ENCODE measurements around the gene PKDCC.
A peak's percentile ranks its signal among the peaks of the same experiment; 100 is the strongest.
"Not testable (repeated sequence)": the region's sequence is repeated elsewhere in the genome, so short reads cannot be mapped to it uniquely, and the experiment has no call there.

PKDCC gene

DNA sequence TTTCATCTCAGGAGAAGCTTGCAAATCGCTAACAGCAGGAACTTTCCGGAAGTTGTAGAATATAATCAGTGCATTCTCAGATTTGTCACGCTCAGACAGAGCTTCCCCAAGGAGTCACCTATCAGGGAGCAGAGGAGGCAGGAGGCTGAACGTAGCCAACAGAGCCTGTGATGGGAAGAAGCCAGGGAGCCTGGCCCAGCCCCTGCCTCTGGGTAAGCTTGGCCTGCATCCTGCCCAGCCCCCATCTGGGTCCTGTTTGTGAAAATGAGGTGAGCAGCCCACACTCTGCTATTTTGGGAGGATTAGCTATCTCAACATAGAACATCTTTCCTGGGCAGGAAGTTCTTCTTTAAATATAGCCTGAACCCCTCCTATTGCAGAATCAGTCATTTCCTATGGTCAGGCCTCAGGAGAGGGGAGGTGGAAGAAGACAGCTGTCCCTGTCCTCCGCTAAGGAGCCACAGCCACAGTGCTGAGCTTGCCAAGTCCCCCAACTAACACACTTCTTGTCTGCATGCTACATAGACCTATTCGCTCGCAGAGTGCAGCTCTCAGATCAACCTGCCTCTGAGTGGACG lies 19.2 kb upstream of the PKDCC start:
- no peak for TF ChIP-seq EZH2 (IDR thresholded peaks at IDR 0.05)
- no peak for TF ChIP-seq FOXP2 (optimal IDR thresholded peaks at IDR 0.05; ENCODE audit: control extremely low read depth, extremely low read length, insufficient read depth)
- no peak for TF ChIP-seq POLR2AphosphoS5 (IDR thresholded peaks at IDR 0.05; ENCODE audit: borderline replicate concordance, low read depth, low read length)
- Histone ChIP-seq H3K9ac (ENCODE audit: insufficient read length) (no peak overlapping the region), H3K4me3 (peak overlapping the region; percentile 18; the same call in 1 of the 2 replicates), H3K9me3 (ENCODE audit: low read depth, low read length) (no peaks in the 10 kb centered on the region), H3K27ac (peak overlapping the region; percentile 87), H3K36me3 (ENCODE audit: insufficient read depth, low read length) (no peaks in the 10 kb centered on the region)
- DNase-seq (ENCODE audit: low read depth, low spot score) = peak; percentile 80

DNA sequence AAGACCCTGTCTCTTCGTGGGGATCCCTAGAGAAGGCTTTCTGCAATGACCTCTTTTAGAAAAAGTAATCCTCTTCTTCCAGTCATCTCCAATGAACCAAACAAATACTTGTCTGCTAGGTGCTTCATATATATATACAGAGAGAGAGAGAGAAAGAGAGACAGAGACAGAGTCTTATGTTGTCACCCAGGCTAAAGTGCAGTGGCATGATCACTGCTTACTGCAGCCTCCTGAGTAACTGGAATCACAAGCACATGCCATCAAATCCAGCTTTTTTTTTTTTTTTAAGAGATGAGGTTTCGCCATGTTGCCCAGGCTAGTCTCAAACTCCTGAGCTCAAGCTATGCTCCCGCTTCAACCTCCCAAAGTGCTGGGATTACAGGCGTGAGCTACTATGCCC lies 18.6 kb upstream of the PKDCC start:
- TF ChIP-seq EZH2 (IDR thresholded peaks at IDR 0.05) (no peak), POLR2AphosphoS5 (IDR thresholded peaks at IDR 0.05; ENCODE audit: borderline replicate concordance, low read depth, low read length) (no peak), FOXP2 (optimal IDR thresholded peaks at IDR 0.05; ENCODE audit: control extremely low read depth, extremely low read length, insufficient read depth) (no peak)
- Histone ChIP-seq H3K27ac (peak overlapping the region; percentile 78), H3K36me3 (ENCODE audit: insufficient read depth, low read length) (no peaks in the 10 kb centered on the region), H3K4me3 (no peak overlapping the region), H3K9me3 (ENCODE audit: low read depth, low read length) (no peaks in the 10 kb centered on the region), H3K9ac (ENCODE audit: insufficient read length) (no peak overlapping the region)
- DNase-seq (ENCODE audit: low read depth, low spot score) = no peak

DNA sequence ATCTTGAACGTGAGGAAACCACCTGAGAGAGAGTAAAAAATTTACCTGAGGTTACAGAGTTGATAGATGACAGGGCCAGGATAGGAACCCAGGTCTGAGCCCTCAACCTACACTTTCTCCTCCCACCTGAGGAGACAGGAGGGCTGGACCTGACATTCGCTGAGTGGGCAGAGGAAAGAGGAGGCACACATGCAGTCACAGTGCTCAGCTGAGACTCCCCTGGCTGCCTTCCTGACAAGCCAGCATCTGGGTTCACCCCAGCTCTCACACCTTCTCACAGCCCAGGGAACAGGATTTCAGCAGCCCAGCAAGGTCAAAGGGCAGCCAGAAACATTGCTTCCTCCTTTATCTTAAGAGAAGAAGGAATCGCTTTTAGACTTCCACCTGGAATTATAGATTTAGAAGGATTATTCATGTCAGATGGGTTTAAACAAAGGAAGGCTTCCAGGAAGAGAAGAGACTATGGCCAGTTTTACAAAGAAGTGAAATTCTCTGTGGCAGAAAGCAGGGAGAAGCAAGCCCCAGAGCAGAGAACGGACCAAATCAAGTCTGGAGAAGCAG lies 18.1 kb upstream of the PKDCC start:
- Histone ChIP-seq H3K27ac (peak overlapping the region; percentile 78; the same call in 1 of the 2 replicates), H3K36me3 (ENCODE audit: insufficient read depth, low read length) (no peaks in the 10 kb centered on the region), H3K4me3 (no peak overlapping the region), H3K9ac (ENCODE audit: insufficient read length) (no peak overlapping the region), H3K9me3 (ENCODE audit: low read depth, low read length) (no peaks in the 10 kb centered on the region)
- TF ChIP-seq EZH2 (IDR thresholded peaks at IDR 0.05) (no peak), POLR2AphosphoS5 (IDR thresholded peaks at IDR 0.05; ENCODE audit: borderline replicate concordance, low read depth, low read length) (no peak), FOXP2 (optimal IDR thresholded peaks at IDR 0.05; ENCODE audit: control extremely low read depth, extremely low read length, insufficient read depth) (no peak)
- DNase-seq (ENCODE audit: low read depth, low spot score) = no peak

DNA sequence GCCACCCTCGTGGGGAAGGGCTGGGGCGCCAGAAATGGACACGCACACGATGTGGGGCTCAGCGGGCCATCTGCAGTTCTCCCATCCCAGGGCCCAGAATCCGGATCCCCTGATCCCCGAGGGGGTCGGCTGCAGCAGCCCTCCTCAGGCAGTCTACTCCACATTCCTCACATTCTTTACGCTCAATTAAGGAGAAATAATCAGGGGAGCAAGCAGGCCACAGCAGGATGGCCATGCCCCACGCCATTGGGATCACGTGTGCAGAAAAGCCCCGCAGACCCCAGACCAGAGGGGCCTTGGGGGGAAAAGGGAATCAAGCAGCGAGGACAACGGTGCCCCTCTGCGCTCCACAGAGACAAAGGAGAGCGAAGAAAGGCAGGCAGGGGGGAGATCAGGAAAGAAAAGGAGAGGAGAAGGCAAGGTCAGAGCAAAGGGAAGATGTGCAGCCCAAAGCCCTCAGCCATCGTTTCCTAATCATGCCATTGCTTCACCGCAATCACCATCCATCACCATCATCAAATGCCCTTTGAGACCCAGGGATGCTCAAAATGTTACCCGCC lies 17.5 kb upstream of the PKDCC start:
- TF ChIP-seq FOXP2 (optimal IDR thresholded peaks at IDR 0.05; ENCODE audit: control extremely low read depth, extremely low read length, insufficient read depth) = no peak
- TF ChIP-seq EZH2 (IDR thresholded peaks at IDR 0.05) = no peak
- no peak for TF ChIP-seq POLR2AphosphoS5 (IDR thresholded peaks at IDR 0.05; ENCODE audit: borderline replicate concordance, low read depth, low read length)
- DNase-seq (ENCODE audit: low read depth, low spot score) = no peak
- H3K27ac ChIP-seq = no peak overlapping the region
- H3K9me3 ChIP-seq (ENCODE audit: low read depth, low read length) = no peaks in the 10 kb centered on the region
- H3K36me3 ChIP-seq (ENCODE audit: insufficient read depth, low read length) = no peaks in the 10 kb centered on the region
- H3K9ac ChIP-seq (ENCODE audit: insufficient read length) = no peak overlapping the region
- H3K4me3 ChIP-seq = no peak overlapping the region

- Histone ChIP-seq H3K36me3 (ENCODE audit: insufficient read depth, low read length) (no peaks in the 10 kb centered on the region), H3K9ac (ENCODE audit: insufficient read length) (no peak overlapping the region), H3K4me3 (no peak overlapping the region), H3K27ac (no peak overlapping the region), H3K9me3 (ENCODE audit: low read depth, low read length) (no peaks in the 10 kb centered on the region)
- no peak for DNase-seq (ENCODE audit: low read depth, low spot score)
- TF ChIP-seq FOXP2 (optimal IDR thresholded peaks at IDR 0.05; ENCODE audit: control extremely low read depth, extremely low read length, insufficient read depth) (no peak), POLR2AphosphoS5 (IDR thresholded peaks at IDR 0.05; ENCODE audit: borderline replicate concordance, low read depth, low read length) (no peak), EZH2 (IDR thresholded peaks at IDR 0.05) (no peak)
These were observed 17.0 kb upstream of the PKDCC start for GRCh38 chr2:42030829-42031228.

GRCh38 chr2:42031281-42032223 lies 16.3 kb upstream of the PKDCC start:
- no peak overlapping the region for H3K27ac ChIP-seq
- H3K4me3 ChIP-seq = no peak overlapping the region
- H3K9me3 ChIP-seq (ENCODE audit: low read depth, low read length) = no peaks in the 10 kb centered on the region
- DNase-seq (ENCODE audit: low read depth, low spot score) = no peak
- H3K9ac ChIP-seq (ENCODE audit: insufficient read length) = no peak overlapping the region
- H3K36me3 ChIP-seq (ENCODE audit: insufficient read depth, low read length) = no peaks in the 10 kb centered on the region
- TF ChIP-seq FOXP2 (optimal IDR thresholded peaks at IDR 0.05; ENCODE audit: control extremely low read depth, extremely low read length, insufficient read depth) = no peak
- TF ChIP-seq EZH2 (IDR thresholded peaks at IDR 0.05) = no peak
- no peak for TF ChIP-seq POLR2AphosphoS5 (IDR thresholded peaks at IDR 0.05; ENCODE audit: borderline replicate concordance, low read depth, low read length)

GRCh38 chr2:42032224-42032620 lies 15.6 kb upstream of the PKDCC start:
- H3K9me3 ChIP-seq (ENCODE audit: low read depth, low read length) = no peaks in the 10 kb centered on the region
- DNase-seq (ENCODE audit: low read depth, low spot score) = no peak
- TF ChIP-seq EZH2 (IDR thresholded peaks at IDR 0.05) (no peak), POLR2AphosphoS5 (IDR thresholded peaks at IDR 0.05; ENCODE audit: borderline replicate concordance, low read depth, low read length) (no peak), FOXP2 (optimal IDR thresholded peaks at IDR 0.05; ENCODE audit: control extremely low read depth, extremely low read length, insufficient read depth) (no peak)
- no peak overlapping the region for H3K4me3 ChIP-seq
- H3K9ac ChIP-seq (ENCODE audit: insufficient read length) = no peak overlapping the region
- H3K36me3 ChIP-seq (ENCODE audit: insufficient read depth, low read length) = no peaks in the 10 kb centered on the region
- H3K27ac ChIP-seq = no peak overlapping the region

GRCh38 chr2:42032745-42033144 lies 15.1 kb upstream of the PKDCC start:
- Histone ChIP-seq H3K9me3 (ENCODE audit: low read depth, low read length) (no peaks in the 10 kb centered on the region), H3K9ac (ENCODE audit: insufficient read length) (no peak overlapping the region), H3K4me3 (no peak overlapping the region), H3K36me3 (ENCODE audit: insufficient read depth, low read length) (no peaks in the 10 kb centered on the region), H3K27ac (no peak overlapping the region)
- no peak for DNase-seq (ENCODE audit: low read depth, low spot score)
- no peak for TF ChIP-seq FOXP2 (optimal IDR thresholded peaks at IDR 0.05; ENCODE audit: control extremely low read depth, extremely low read length, insufficient read depth)
- no peak for TF ChIP-seq EZH2 (IDR thresholded peaks at IDR 0.05)
- no peak for TF ChIP-seq POLR2AphosphoS5 (IDR thresholded peaks at IDR 0.05; ENCODE audit: borderline replicate concordance, low read depth, low read length)

GRCh38 chr2:42034096-42034495 lies 13.7 kb upstream of the PKDCC start:
- H3K4me3 ChIP-seq; H3K36me3 ChIP-seq (ENCODE audit: insufficient read depth, low read length); DNase-seq (ENCODE audit: low read depth, low spot score); H3K9ac ChIP-seq (ENCODE audit: insufficient read length); H3K9me3 ChIP-seq (ENCODE audit: low read depth, low read length); H3K27ac ChIP-seq: not testable (repeated sequence)
